ENCODE measurements around the gene ERC1.

ERC1 gene

GRCh38 chr12:990661-991349, at the start of gene ERC1:
Gene ERC1, plus strand, starts transcription at chr12:991223. Its CDS starts 36,681 bp downstream, at chr12:1027904.
- Histone ChIP-seq H3K27me3 (ENCODE audit: control insufficient read depth, low read length) (no peaks in the 10 kb centered on the region), H3K36me3 (ENCODE audit: control insufficient read depth, low read length) (0 out of 2 replicates have a peak, but pooled peaks cover 5% of the 10 kb centered on the region), H3K9me2 (replicated peaks; ENCODE audit: control insufficient read depth, low read length) (no peaks in the 10 kb centered on the region), H3F3A (ENCODE audit: control insufficient read depth, insufficient read depth) (peaks cover 19% of the 10 kb centered on the region), H4K20me1 (ENCODE audit: control insufficient read depth, insufficient read depth, low read depth, low read length) (peaks cover 3% of the 10 kb centered on the region; the same call in 1 of the 2 replicates), H3K27ac (ENCODE audit: low read depth, low read length) (peak within 1 kb of the TSS; percentile 72), H3K4me3 (ENCODE audit: low read length) (peak within 1 kb of the TSS; percentile 81), H3K79me2 (ENCODE audit: control insufficient read depth, low read length) (peaks cover 64% of the 10 kb centered on the region), H3K4me2 (ENCODE audit: low read length) (peak within 1 kb of the TSS; percentile 82), H3K4me1 (ENCODE audit: control insufficient read depth, low read length) (peaks cover 34% of the 10 kb centered on the region), H3K9me3 (ENCODE audit: control insufficient read depth, insufficient read depth, low read length) (no peaks in the 10 kb centered on the region)
- peak; percentile 34 for TF ChIP-seq CTCF (IDR thresholded peaks at IDR 0.05; ENCODE audit: low read depth, low read length, poor library complexity, severe bottlenecking)
- no peak for TF ChIP-seq EZH2phosphoT487 (IDR thresholded peaks at IDR 0.05; ENCODE audit: borderline replicate concordance, low read length)

- Histone ChIP-seq H3K79me2 (ENCODE audit: control insufficient read depth, low read length) (peaks cover 94% of the 10 kb centered on the region), H3K27me3 (ENCODE audit: control insufficient read depth, low read length) (no peaks in the 10 kb centered on the region), H3K4me3 (ENCODE audit: low read length) (no peak overlapping the region), H3K4me1 (ENCODE audit: control insufficient read depth, low read length) (peaks cover 20% of the 10 kb centered on the region), H4K20me1 (ENCODE audit: control insufficient read depth, insufficient read depth, low read depth, low read length) (no peaks in the 10 kb centered on the region), H3K4me2 (ENCODE audit: low read length) (no peak overlapping the region), H3K9me3 (ENCODE audit: control insufficient read depth, insufficient read depth, low read length) (no peaks in the 10 kb centered on the region), H3K9me2 (replicated peaks; ENCODE audit: control insufficient read depth, low read length) (no peaks in the 10 kb centered on the region), H3F3A (ENCODE audit: control insufficient read depth, insufficient read depth) (peaks cover 2% of the 10 kb centered on the region; the same call in 1 of the 2 replicates), H3K36me3 (ENCODE audit: control insufficient read depth, low read length) (peaks cover 52% of the 10 kb centered on the region), H3K27ac (ENCODE audit: low read depth, low read length) (no peak overlapping the region)
- TF ChIP-seq CTCF (IDR thresholded peaks at IDR 0.05; ENCODE audit: low read depth, low read length, poor library complexity, severe bottlenecking): no peak
- TF ChIP-seq EZH2phosphoT487 (IDR thresholded peaks at IDR 0.05; ENCODE audit: borderline replicate concordance, low read length): no peak
These were observed 48.0 kb upstream of the ERC1 start for GRCh38 chr12:943051-943450.

GRCh38 chr12:944211-944610, 46.8 kb upstream of the ERC1 start:
- TF ChIP-seq EZH2phosphoT487 (IDR thresholded peaks at IDR 0.05; ENCODE audit: borderline replicate concordance, low read length) (no peak), CTCF (IDR thresholded peaks at IDR 0.05; ENCODE audit: low read depth, low read length, poor library complexity, severe bottlenecking) (no peak)
- no peak overlapping the region for H3K4me2 ChIP-seq (ENCODE audit: low read length)
- no peaks in the 10 kb centered on the region for H3K9me2 ChIP-seq (replicated peaks; ENCODE audit: control insufficient read depth, low read length)
- no peaks in the 10 kb centered on the region for H4K20me1 ChIP-seq (ENCODE audit: control insufficient read depth, insufficient read depth, low read depth, low read length)
- H3K36me3 ChIP-seq (ENCODE audit: control insufficient read depth, low read length): peaks cover 52% of the 10 kb centered on the region
- no peak overlapping the region for H3K4me3 ChIP-seq (ENCODE audit: low read length)
- peaks cover 24% of the 10 kb centered on the region for H3K4me1 ChIP-seq (ENCODE audit: control insufficient read depth, low read length)
- no peaks in the 10 kb centered on the region for H3K27me3 ChIP-seq (ENCODE audit: control insufficient read depth, low read length)
- H3K27ac ChIP-seq (ENCODE audit: low read depth, low read length): no peak overlapping the region
- no peaks in the 10 kb centered on the region for H3K9me3 ChIP-seq (ENCODE audit: control insufficient read depth, insufficient read depth, low read length)
- peaks cover 2% of the 10 kb centered on the region; the same call in 1 of the 2 replicates for H3F3A ChIP-seq (ENCODE audit: control insufficient read depth, insufficient read depth)
- H3K79me2 ChIP-seq (ENCODE audit: control insufficient read depth, low read length): peaks cover 96% of the 10 kb centered on the region

All from DOHH2 (cell line).